H9 (cell line): ENCODE measurements around the gene ALG2. TPM values are rescaled to one million over a fixed set of nuclear protein-coding genes. Genes with fewer than 3 reads are reported as not detected.

ENCODE experiments used
- DNase-seq: peaks from one replicate; pipeline ENCODE4 v3.0.0-alpha.2; 2017
- H2AFZ ChIP-seq: one replicate; pipeline ENCODE4 v1.6.1; 2013; ENCODE audit warnings: mild to moderate bottlenecking, low read length, control low read depth, moderate library complexity
- H2AK5ac ChIP-seq: 2 replicates; pipeline ENCODE4 v1.6.1; 2013; ENCODE audit warnings: low read length, control low read depth, mixed read lengths; ENCODE audit not compliant: insufficient read length
- H2BK120ac ChIP-seq: one replicate; pipeline ENCODE4 v1.6.1; 2013; ENCODE audit warnings: low read depth, mild to moderate bottlenecking, low read length, control low read depth, inconsistent platforms; ENCODE audit not compliant: poor library complexity, severe bottlenecking
- H2BK12ac ChIP-seq: 2 replicates; pipeline ENCODE4 v1.6.1; 2013; ENCODE audit warnings: low read length, control low read depth, mixed read lengths, low read depth; ENCODE audit not compliant: insufficient read length
- H2BK15ac ChIP-seq: 2 replicates; pipeline ENCODE4 v1.6.1; 2013; ENCODE audit warnings: low read depth, low read length, control low read depth
- H2BK20ac ChIP-seq: one replicate; pipeline ENCODE4 v1.6.1; 2013; ENCODE audit warnings: low read depth, mild to moderate bottlenecking, low read length, control low read depth, inconsistent platforms; ENCODE audit not compliant: poor library complexity, severe bottlenecking
- H2BK5ac ChIP-seq: 2 replicates; pipeline ENCODE4 v1.6.1; 2013; ENCODE audit warnings: low read length, control low read depth, mixed read lengths; ENCODE audit not compliant: insufficient read length
- H3K14ac ChIP-seq: 2 replicates; pipeline ENCODE4 v1.6.1; 2013; ENCODE audit warnings: low read length, control low read depth; ENCODE audit not compliant: insufficient read depth
- H3K18ac ChIP-seq: 2 replicates; pipeline ENCODE4 v1.6.1; 2013; ENCODE audit warnings: low read depth, mild to moderate bottlenecking, mixed read lengths, low read length, control low read depth; ENCODE audit not compliant: insufficient read length
- H3K23ac ChIP-seq: 2 replicates; pipeline ENCODE4 v1.6.1; 2013; ENCODE audit warnings: low read length, control low read depth, mixed read lengths, low read depth; ENCODE audit not compliant: insufficient read length
- H3K23me2 ChIP-seq: 2 replicates; pipeline ENCODE4 v1.6.1; 2013; ENCODE audit warnings: low read depth, mild to moderate bottlenecking, mixed read lengths, low read length, control low read depth; ENCODE audit not compliant: insufficient read length, poor library complexity, severe bottlenecking
- H3K27ac ChIP-seq: 2 replicates; pipeline ENCODE4 v1.5.1; 2013; ENCODE audit warnings: low read length, control low read depth, mixed read lengths, low read depth; ENCODE audit not compliant: insufficient read length
- H3K27me3 ChIP-seq: 2 replicates; pipeline ENCODE4 v1.6.1; 2013; ENCODE audit warnings: low read length, control low read depth, inconsistent platforms; ENCODE audit not compliant: insufficient read depth
- H3K4ac ChIP-seq: 2 replicates; pipeline ENCODE4 v1.6.1; 2013; ENCODE audit warnings: low read depth, mild to moderate bottlenecking, control low read depth, inconsistent platforms, low read length, moderate library complexity
- H3K4me1 ChIP-seq: 2 replicates; pipeline ENCODE4 v1.6.1; 2013; ENCODE audit warnings: low read length, control low read depth, inconsistent platforms; ENCODE audit not compliant: insufficient read depth
- H3K4me2 ChIP-seq: 2 replicates; pipeline ENCODE4 v1.6.1; 2013; ENCODE audit warnings: low read length, control low read depth, mixed read lengths; ENCODE audit not compliant: insufficient read length, insufficient read depth
- H3K56ac ChIP-seq: 2 replicates; pipeline ENCODE4 v1.6.1; 2013; ENCODE audit warnings: low read depth, mild to moderate bottlenecking, mixed read lengths, low read length, control low read depth; ENCODE audit not compliant: insufficient read length
- H3K79me1 ChIP-seq: 2 replicates; pipeline ENCODE4 v1.6.1; 2013; ENCODE audit warnings: low read depth, mild to moderate bottlenecking, moderate library complexity, low read length, control low read depth, inconsistent platforms; ENCODE audit not compliant: insufficient read depth, poor library complexity, severe bottlenecking
- H3K79me2 ChIP-seq: 2 replicates; pipeline ENCODE4 v1.6.1; 2013; ENCODE audit warnings: low read length, control low read depth, inconsistent platforms; ENCODE audit not compliant: insufficient read depth
- H3K9ac ChIP-seq: 2 replicates; pipeline ENCODE4 v1.6.1; 2013; ENCODE audit warnings: low read length, control low read depth, mixed read lengths; ENCODE audit not compliant: insufficient read length; ENCODE audit errors: extremely low read depth
- H3K9me3 ChIP-seq: one replicate; pipeline ENCODE4 v1.6.1; 2013; ENCODE audit warnings: low read depth, low read length, inconsistent platforms; ENCODE audit not compliant: control insufficient read depth
- H3T11ph ChIP-seq: one replicate; pipeline ENCODE4 v1.6.1; 2013; ENCODE audit warnings: mild to moderate bottlenecking, low read length, control low read depth, inconsistent platforms
- H4K20me1 ChIP-seq: one replicate; pipeline ENCODE4 v1.6.1; 2013; ENCODE audit not compliant: control insufficient read depth, insufficient read length, insufficient read depth
- H4K5ac ChIP-seq: 2 replicates; pipeline ENCODE4 v1.6.1; 2013; ENCODE audit warnings: low read depth, mild to moderate bottlenecking, mixed read lengths, low read length, control low read depth; ENCODE audit not compliant: insufficient read length
- H4K8ac ChIP-seq: replicated peaks from 2 replicates; pipeline ENCODE4 v1.6.1; 2013; ENCODE audit warnings: low read length, control low read depth, mixed read lengths, low read depth; ENCODE audit not compliant: insufficient read length
- H4K91ac ChIP-seq: 2 replicates; pipeline ENCODE4 v1.6.1; 2013; ENCODE audit warnings: low read depth, mild to moderate bottlenecking, moderate library complexity, mixed read lengths, low read length, control low read depth; ENCODE audit not compliant: insufficient read length
- H3K27ac Mint-ChIP-seq, 3 experiments: 2 replicates in 2 of 3; 3 replicates in 1 of 3; pipeline ENCODE4 v1.8.0; 2020 to 2021; ENCODE audit warnings: mixed read lengths in 3 of 3, mild to moderate bottlenecking in 1 of 3, moderate library complexity in 1 of 3
- H3K27me3 Mint-ChIP-seq: 2 replicates; pipeline ENCODE4 v1.8.0; 2021; ENCODE audit warnings: low read depth, mild to moderate bottlenecking, moderate library complexity, mixed read lengths
- H3K36me3 Mint-ChIP-seq, 3 experiments: 2 replicates in 2 of 3; 3 replicates in 1 of 3; pipeline ENCODE4 v1.8.0; 2020 to 2021; ENCODE audit warnings: low read depth in 3 of 3, mixed read lengths in 3 of 3; ENCODE audit not compliant: insufficient read depth in 1 of 3
- H3K4me1 Mint-ChIP-seq, 2 experiments: 2 replicates each; pipeline ENCODE4 v1.8.0; 2020; ENCODE audit warnings: mixed read lengths in 2 of 2
- H3K4me3 Mint-ChIP-seq, 2 experiments: 2 replicates in 1 of 2; 3 replicates in 1 of 2; pipeline ENCODE4 v1.8.0; 2020 to 2021; ENCODE audit warnings: mild to moderate bottlenecking in 2 of 2, mixed read lengths in 2 of 2, moderate library complexity in 1 of 2
- H3K9me3 Mint-ChIP-seq, 2 experiments: 2 replicates in 1 of 2; 3 replicates in 1 of 2; pipeline ENCODE4 v1.8.0; 2020; ENCODE audit warnings: mild to moderate bottlenecking in 2 of 2, mixed read lengths in 2 of 2, moderate library complexity in 1 of 2
- WGBS: extraction: QIAGEN DNeasy Blood & Tissue Kit; methylation state at CpG from one replicate; pipeline ENCODE4 v1.1.7; 2013; ENCODE audit warnings: missing lambda C conversion rate, low lambda C conversion rate, mixed read lengths; ENCODE audit not compliant: insufficient read length; ENCODE audit errors: extremely low coverage; 5-methylcytosine and 5-hydroxymethylcytosine counted together
- total RNA-seq: library from RNA; stranded (reverse); gene quantifications from 2 replicates; pipeline ENCODE4 v1.2.1, GENCODE V29; 2021
- TF ChIP-seq, protein P1 (sequence below): fragments of 200-600 bp; sonication (generic); conservative IDR thresholded peaks from 3 replicates; pipeline ENCODE4 v1.8.0; 2021; ENCODE audit warnings: antibody characterized with exemption, mild to moderate bottlenecking

ALG2 gene
- total RNA-seq, 1 experiment from 2014 or later, result 30.1 TPM

- H3K27ac Mint-ChIP-seq, result no peak overlapping the region; a peak in 1 of 7 replicates
- no peak overlapping the region for H2BK12ac ChIP-seq
- H3K36me3 Mint-ChIP-seq, result no peaks in the 10 kb centered on the region; a peak in 1 of 7 replicates
- no peak overlapping the region for H4K91ac ChIP-seq
- no peaks in the 10 kb centered on the region for H3K4me1 ChIP-seq
- H3K27me3 Mint-ChIP-seq, result no peaks in the 10 kb centered on the region; the same call in 1 of the 2 replicates
- no peak overlapping the region for H2BK20ac ChIP-seq
- H2AFZ ChIP-seq, result no peak overlapping the region
- no peak overlapping the region for H3K4ac ChIP-seq
- no peak overlapping the region for H4K5ac ChIP-seq
- H3K9me3 Mint-ChIP-seq, result peaks cover 0 to 2% of the 10 kb centered on the region in 2 experiments; a peak in 2 of 5 replicates
- no peak overlapping the region for H2BK15ac ChIP-seq
- H2AK5ac ChIP-seq, result no peak overlapping the region
- H3T11ph ChIP-seq, result no peak overlapping the region
- H3K4me2 ChIP-seq, result no peak overlapping the region
- no peaks in the 10 kb centered on the region for H3K9me3 ChIP-seq
- no peak overlapping the region for H4K8ac ChIP-seq
- no peaks in the 10 kb centered on the region for H4K20me1 ChIP-seq
- no peak overlapping the region for H2BK5ac ChIP-seq
- H3K4me1 Mint-ChIP-seq, result peaks cover 5 to 7% of the 10 kb centered on the region in 2 experiments
- H3K18ac ChIP-seq, result no peak overlapping the region
- H3K14ac ChIP-seq, result no peak overlapping the region
- H3K9ac ChIP-seq, result no peak overlapping the region
- H3K4me3 Mint-ChIP-seq, result no peak overlapping the region
- H3K23ac ChIP-seq, result no peak overlapping the region
- TF ChIP-seq, protein P1, sequence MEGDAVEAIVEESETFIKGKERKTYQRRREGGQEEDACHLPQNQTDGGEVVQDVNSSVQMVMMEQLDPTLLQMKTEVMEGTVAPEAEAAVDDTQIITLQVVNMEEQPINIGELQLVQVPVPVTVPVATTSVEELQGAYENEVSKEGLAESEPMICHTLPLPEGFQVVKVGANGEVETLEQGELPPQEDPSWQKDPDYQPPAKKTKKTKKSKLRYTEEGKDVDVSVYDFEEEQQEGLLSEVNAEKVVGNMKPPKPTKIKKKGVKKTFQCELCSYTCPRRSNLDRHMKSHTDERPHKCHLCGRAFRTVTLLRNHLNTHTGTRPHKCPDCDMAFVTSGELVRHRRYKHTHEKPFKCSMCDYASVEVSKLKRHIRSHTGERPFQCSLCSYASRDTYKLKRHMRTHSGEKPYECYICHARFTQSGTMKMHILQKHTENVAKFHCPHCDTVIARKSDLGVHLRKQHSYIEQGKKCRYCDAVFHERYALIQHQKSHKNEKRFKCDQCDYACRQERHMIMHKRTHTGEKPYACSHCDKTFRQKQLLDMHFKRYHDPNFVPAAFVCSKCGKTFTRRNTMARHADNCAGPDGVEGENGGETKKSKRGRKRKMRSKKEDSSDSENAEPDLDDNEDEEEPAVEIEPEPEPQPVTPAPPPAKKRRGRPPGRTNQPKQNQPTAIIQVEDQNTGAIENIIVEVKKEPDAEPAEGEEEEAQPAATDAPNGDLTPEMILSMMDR, result no peak
- no peak overlapping the region for H3K56ac ChIP-seq
- no peaks in the 10 kb centered on the region for H3K79me1 ChIP-seq
- DNase-seq, result no peak
- H3K79me2 ChIP-seq, result no peaks in the 10 kb centered on the region
- no peaks in the 10 kb centered on the region for H3K23me2 ChIP-seq
- no peak overlapping the region for H3K27ac ChIP-seq
- H2BK120ac ChIP-seq, result no peak overlapping the region
- H3K27me3 ChIP-seq, result no peaks in the 10 kb centered on the region; the same call in 1 of the 2 replicates
- no CpG with 5 or more reads among the region's 3 CpGs for WGBS
Observed at GRCh38 chr9:99190597-99191283, 31.0 kb downstream of the ALG2 start.
